ENCODE data around the gene NFKBIA. TPM values are rescaled to one million over a fixed set of nuclear protein-coding genes. Genes with fewer than 3 reads are reported as not detected.

NFKBIA gene
- polyA plus RNA-seq, 2 of the 4 experiments (the other 2 are of a cell fraction): 65.0 to 115 TPM

GRCh38 chr14:35394326-35395013 lies 10.1 kb downstream of the NFKBIA start:
- Histone ChIP-seq H3K4me2 (no peak overlapping the region), H3K9me3 (no peaks in the 10 kb centered on the region), H3K4me3 (no peak overlapping the region), H3K27ac (peak overlapping the region; percentile 5 to 58; a peak in 4 of 6 replicates), H3K4me1 (peaks cover 36% of the 10 kb centered on the region)
- ChIA-PET POLR2A (interaction anchor here (2.9 kb wide), 1 partner anchor 102 kb away, joined by 8 read pairs; the partner anchor contains the start of gene PSMA6), CTCF (interaction anchor here (0.6 to 1.9 kb wide), 6 partner anchors 9 to 877 kb away, joined by 3 to 5 read pairs (median 4); partner anchors contain the start of gene NFKBIA)
- no peak for FAIRE-seq
- DNase-seq (ENCODE audit: low read depth in 1 of 2, low spot score in 1 of 2): no peak
- WGBS (ENCODE audit: missing lambda C conversion rate): 84% methylated on average over 11 of the region's 11 CpGs
- ATAC-seq: no peak
- no peak for TF ChIP-seq GATA3 (IDR thresholded peaks at IDR 0.05; ENCODE audit: borderline replicate concordance)
- no peak for TF ChIP-seq CHD4 (IDR thresholded peaks at IDR 0.05; ENCODE audit: borderline replicate concordance)
- TF ChIP-seq HDAC2 (IDR thresholded peaks at IDR 0.05): no peak
- no peak for TF ChIP-seq CTCF (IDR thresholded peaks at IDR 0.05)
- no peak for TF ChIP-seq ESRRA (IDR thresholded peaks at IDR 0.05; ENCODE audit: borderline replicate concordance, low read length)
- TF ChIP-seq HOXA7 (CRISPR knock-in tag; IDR thresholded peaks at IDR 0.05): no peak
- TF ChIP-seq ELK1 (IDR thresholded peaks at IDR 0.05; ENCODE audit: low read depth, low read length): no peak
- no peak for TF ChIP-seq CBX8 (IDR thresholded peaks at IDR 0.05)
- TF ChIP-seq POLR2A (IDR thresholded peaks at IDR 0.05; ENCODE audit: low read length): no peak
- no peak for TF ChIP-seq RAD21 (conservative IDR thresholded peaks at IDR 0.05 in 1 of 2, IDR thresholded peaks at IDR 0.05 in 1 of 2)
- no peak for TF ChIP-seq SREBF2 (IDR thresholded peaks at IDR 0.05)
- no peak for TF ChIP-seq HMGXB4 (CRISPR knock-in tag; IDR thresholded peaks at IDR 0.05; ENCODE audit: borderline replicate concordance)

GRCh38 chr14:35393826-35394225 lies 10.7 kb downstream of the NFKBIA start:
- DNase-seq (ENCODE audit: low read depth in 1 of 2, low spot score in 1 of 2) (no peak), FAIRE-seq (no peak), ATAC-seq (no peak)
- Histone ChIP-seq H3K4me2 (no peak overlapping the region), H3K4me3 (no peak overlapping the region), H3K4me1 (peaks cover 30% of the 10 kb centered on the region), H3K27ac (peak overlapping the region; percentile 19 to 58; a peak in 4 of 6 replicates), H3K9me3 (no peaks in the 10 kb centered on the region)
- no peak for TF ChIP-seq CBX8 (IDR thresholded peaks at IDR 0.05)
- TF ChIP-seq HMGXB4 (CRISPR knock-in tag; IDR thresholded peaks at IDR 0.05; ENCODE audit: borderline replicate concordance): no peak
- TF ChIP-seq TP53 (CRISPR knock-in tag; IDR thresholded peaks at IDR 0.05): no peak
- TF ChIP-seq TFCP2L1 (CRISPR knock-in tag; IDR thresholded peaks at IDR 0.05): no peak
- no peak for TF ChIP-seq RNF2 (IDR thresholded peaks at IDR 0.05; ENCODE audit: borderline replicate concordance, low read depth)
- TF ChIP-seq JUNB (IDR thresholded peaks at IDR 0.05): no peak
- no peak for TF ChIP-seq FOXS1 (CRISPR knock-in tag; IDR thresholded peaks at IDR 0.05)
- TF ChIP-seq EP300 (IDR thresholded peaks at IDR 0.05): no peak
- TF ChIP-seq HOXB5 (CRISPR knock-in tag; IDR thresholded peaks at IDR 0.05): no peak
- no peak for TF ChIP-seq ZNF302 (CRISPR knock-in tag; IDR thresholded peaks at IDR 0.05)
- no peak for TF ChIP-seq GATA3 (IDR thresholded peaks at IDR 0.05; ENCODE audit: borderline replicate concordance)
- no peak for TF ChIP-seq NFE2L2 (conservative IDR thresholded peaks at IDR 0.05; ENCODE audit: low read length)
- TF ChIP-seq RCOR1 (IDR thresholded peaks at IDR 0.05; ENCODE audit: low read depth, low read length): no peak
- no peak for TF ChIP-seq CTCF (IDR thresholded peaks at IDR 0.05)
- no peak for TF ChIP-seq CHD4 (IDR thresholded peaks at IDR 0.05; ENCODE audit: borderline replicate concordance)
- TF ChIP-seq E2F6 (IDR thresholded peaks at IDR 0.05; ENCODE audit: borderline replicate concordance, low read depth): no peak
- TF ChIP-seq HOXA7 (CRISPR knock-in tag; IDR thresholded peaks at IDR 0.05): no peak
- no peak for TF ChIP-seq SREBF2 (IDR thresholded peaks at IDR 0.05)
- no peak for TF ChIP-seq RARB (CRISPR knock-in tag; IDR thresholded peaks at IDR 0.05)
- POLR2A ChIA-PET: interaction anchor here (2.9 kb wide), 1 partner anchor 102 kb away, joined by 8 read pairs; the partner anchor contains the start of gene PSMA6
- 92% methylated on average over 2 of the region's 2 CpGs for whole genome bisulfite sequencing (ENCODE audit: missing lambda C conversion rate)
- CTCF ChIA-PET: interaction anchor here (1.5 to 1.9 kb wide), 2 partner anchors 10 to 20 kb away, joined by 5 read pairs; partner anchors contain the start of gene NFKBIA

Measured in A549 (cell line).